ENCODE data around the gene MRPS18A. TPM values are rescaled to one million over a fixed set of nuclear protein-coding genes. Genes with fewer than 3 reads are reported as not detected.

MRPS18A gene
- total RNA-seq, 5 donors from 2014 or later (not counting 1 experiment from before 2014, with no cell fraction given): 22.9 to 34.9 (median 30.6) TPM

DNA sequence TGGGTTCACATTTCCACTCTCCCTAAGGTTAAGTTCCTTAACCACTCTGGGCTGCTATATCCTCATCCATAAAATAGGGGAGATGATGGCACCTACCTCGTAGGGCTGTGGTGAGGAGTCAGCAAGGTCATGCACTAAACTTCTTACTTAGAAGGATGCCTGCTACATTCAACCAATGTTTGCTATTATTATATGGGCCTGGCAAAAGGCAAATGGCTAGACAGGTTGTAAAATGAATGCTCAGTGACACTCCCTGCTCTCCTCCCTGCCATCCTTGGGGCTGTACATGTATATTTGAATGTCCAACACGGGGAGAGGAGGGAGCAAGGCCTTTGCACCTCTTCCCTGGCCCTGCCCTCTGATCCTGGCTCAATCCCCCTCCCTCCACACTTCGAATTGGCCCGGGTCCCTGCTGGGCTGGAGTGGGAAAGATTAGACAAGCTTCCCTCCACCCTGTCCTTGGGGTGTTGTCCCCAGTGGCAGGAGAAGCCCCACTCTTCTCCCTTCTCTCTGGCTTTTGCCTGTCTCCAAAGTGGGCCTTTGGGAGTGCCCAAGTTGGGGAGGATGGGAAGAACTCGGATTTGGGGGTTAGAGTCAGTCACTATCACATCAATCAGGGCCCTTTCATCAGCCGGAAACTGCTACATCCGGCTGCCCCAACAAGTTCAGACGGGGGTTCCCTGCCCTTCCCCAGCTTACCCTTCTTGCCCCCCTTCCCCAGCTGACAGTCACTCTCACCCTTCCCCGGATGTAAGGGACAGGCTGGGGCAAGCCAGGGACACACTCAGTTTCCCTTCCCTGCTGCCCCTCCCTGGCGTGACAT lies 46.1 kb upstream of the MRPS18A start:
- 47% methylated on average over 2 of the region's 10 CpGs for WGBS (ENCODE audit: insufficient coverage)
- Histone ChIP-seq H3K27me3 (replicated peaks in 1 of 2; ENCODE audit: control insufficient read depth in 2 of 2, extremely low read depth in 1 of 2, insufficient read depth in 2 of 2, low read length in 1 of 2) (no peaks in the 10 kb centered on the region), H3K4me3 (ENCODE audit: control insufficient read depth in 1 of 2, extremely low read depth in 1 of 2, low read length in 1 of 2) (no peak overlapping the region), H3K36me3 (ENCODE audit: control insufficient read depth in 2 of 2, extremely low read depth in 1 of 2, insufficient read depth in 1 of 2, low read length in 1 of 2) (no peaks in the 10 kb centered on the region), H3K4me1 (ENCODE audit: control insufficient read depth in 1 of 2, extremely low read depth in 1 of 2, insufficient read depth in 2 of 2, low read length in 2 of 2) (peaks cover 5 to 14% of the 10 kb centered on the region in 2 experiments), H3K9me3 (no peaks in the 10 kb centered on the region), H3K27ac (ENCODE audit: low read length) (peak overlapping the region; percentile 50)
- CTCF ChIA-PET: no interaction called here
- peaks cover 9 to 30% (median 23%) of the 10 kb centered on the region in 3 donors for H3K4me1 Mint-ChIP-seq
- H3K9me3 Mint-ChIP-seq: peaks cover 10 to 19% (median 12%) of the 10 kb centered on the region in 3 donors
- H3K27ac Mint-ChIP-seq: peak overlapping the region; percentile 35 to 52
- POLR2A ChIA-PET: no interaction called here
- H3K4me3 Mint-ChIP-seq: no peak overlapping the region
- H3K27me3 Mint-ChIP-seq: no peaks in the 10 kb centered on the region
- ATAC-seq (replicated peaks in 1 of 4) (peak; percentile 66 to 89 (median 70)), DNase-seq (peak in 19 of 35 experiments; percentile 11 to 69 (median 41))
- H3K36me3 Mint-ChIP-seq: peaks cover 3% of the 10 kb centered on the region

- no peak overlapping the region for H3K4me3 ChIP-seq (ENCODE audit: control insufficient read depth in 1 of 2, extremely low read depth in 1 of 2, low read length in 1 of 2)
- Mint-ChIP-seq H3K27me3 (no peaks in the 10 kb centered on the region), H3K4me3 (peak overlapping the region in 1 of 3 donors; percentile 32), H3K36me3 (peaks cover 3% of the 10 kb centered on the region), H3K27ac (no peak overlapping the region), H3K9me3 (peaks cover 10 to 19% (median 12%) of the 10 kb centered on the region in 3 donors), H3K4me1 (peaks cover 12 to 43% (median 24%) of the 10 kb centered on the region in 3 donors)
- H3K27me3 ChIP-seq (replicated peaks in 1 of 2; ENCODE audit: control insufficient read depth in 2 of 2, extremely low read depth in 1 of 2, insufficient read depth in 2 of 2, low read length in 1 of 2): no peaks in the 10 kb centered on the region
- ChIA-PET CTCF (no interaction called here), POLR2A (no interaction called here)
- peaks cover 7 to 20% of the 10 kb centered on the region in 2 experiments for H3K4me1 ChIP-seq (ENCODE audit: control insufficient read depth in 1 of 2, extremely low read depth in 1 of 2, insufficient read depth in 2 of 2, low read length in 2 of 2)
- DNase-seq: no peak
- no peaks in the 10 kb centered on the region for H3K36me3 ChIP-seq (ENCODE audit: control insufficient read depth in 2 of 2, extremely low read depth in 1 of 2, insufficient read depth in 1 of 2, low read length in 1 of 2)
- H3K27ac ChIP-seq (ENCODE audit: low read length): no peak overlapping the region
- H3K9me3 ChIP-seq: no peaks in the 10 kb centered on the region
- no peak for ATAC-seq (replicated peaks in 1 of 4)
Measured at GRCh38 chr6:43730634-43731033, 43.0 kb upstream of the MRPS18A start.

GRCh38 chr6:43729537-43729936 lies 41.9 kb upstream of the MRPS18A start:
- Histone ChIP-seq H3K4me1 (ENCODE audit: control insufficient read depth in 1 of 2, extremely low read depth in 1 of 2, insufficient read depth in 2 of 2, low read length in 2 of 2) (peaks cover 16 to 27% of the 10 kb centered on the region in 2 experiments), H3K36me3 (ENCODE audit: control insufficient read depth in 2 of 2, extremely low read depth in 1 of 2, insufficient read depth in 1 of 2, low read length in 1 of 2) (no peaks in the 10 kb centered on the region), H3K9me3 (no peaks in the 10 kb centered on the region), H3K27me3 (replicated peaks in 1 of 2; ENCODE audit: control insufficient read depth in 2 of 2, extremely low read depth in 1 of 2, insufficient read depth in 2 of 2, low read length in 1 of 2) (no peaks in the 10 kb centered on the region), H3K4me3 (ENCODE audit: control insufficient read depth in 1 of 2, extremely low read depth in 1 of 2, low read length in 1 of 2) (no peak overlapping the region), H3K27ac (ENCODE audit: low read length) (no peak overlapping the region)
- peaks cover 10 to 19% (median 12%) of the 10 kb centered on the region in 3 donors for H3K9me3 Mint-ChIP-seq
- no peak overlapping the region for H3K27ac Mint-ChIP-seq
- no peak for ATAC-seq (replicated peaks in 1 of 4)
- H3K4me3 Mint-ChIP-seq: no peak overlapping the region
- no peaks in the 10 kb centered on the region for H3K27me3 Mint-ChIP-seq
- ChIA-PET CTCF (no interaction called here), POLR2A (no interaction called here)
- peaks cover 3% of the 10 kb centered on the region for H3K36me3 Mint-ChIP-seq
- no CpG with 5 or more reads among the region's 6 CpGs for WGBS (ENCODE audit: insufficient coverage)
- H3K4me1 Mint-ChIP-seq: peaks cover 23 to 43% (median 28%) of the 10 kb centered on the region in 3 donors
- no peak for DNase-seq

GRCh38 chr6:43728586-43728985 lies 41.0 kb upstream of the MRPS18A start:
- no peaks in the 10 kb centered on the region for H3K9me3 ChIP-seq
- ChIA-PET POLR2A (no interaction called here), CTCF (interaction anchor here in 1 of 2 donors (0.9 kb wide), 1 partner anchor 345 kb away, joined by 3 read pairs; no protein-coding TSS in a partner anchor)
- H3K27ac ChIP-seq (ENCODE audit: low read length): no peak overlapping the region
- H3K36me3 ChIP-seq (ENCODE audit: control insufficient read depth in 2 of 2, extremely low read depth in 1 of 2, insufficient read depth in 1 of 2, low read length in 1 of 2): no peaks in the 10 kb centered on the region
- H3K4me1 ChIP-seq (ENCODE audit: control insufficient read depth in 1 of 2, extremely low read depth in 1 of 2, insufficient read depth in 2 of 2, low read length in 2 of 2): peaks cover 15 to 27% of the 10 kb centered on the region in 2 experiments
- Mint-ChIP-seq H3K27ac (no peak overlapping the region), H3K4me3 (no peak overlapping the region), H3K9me3 (peaks cover 10 to 19% (median 12%) of the 10 kb centered on the region in 3 donors), H3K4me1 (peaks cover 27 to 43% (median 29%) of the 10 kb centered on the region in 3 donors), H3K27me3 (no peaks in the 10 kb centered on the region), H3K36me3 (peaks cover 3% of the 10 kb centered on the region)
- peak in 1 of 35 experiments; percentile 17 for DNase-seq
- WGBS (ENCODE audit: insufficient coverage): no CpG with 5 or more reads among the region's 2 CpGs
- no peak for ATAC-seq (replicated peaks in 1 of 4)
- H3K4me3 ChIP-seq (ENCODE audit: control insufficient read depth in 1 of 2, extremely low read depth in 1 of 2, low read length in 1 of 2): no peak overlapping the region
- no peaks in the 10 kb centered on the region for H3K27me3 ChIP-seq (replicated peaks in 1 of 2; ENCODE audit: control insufficient read depth in 2 of 2, extremely low read depth in 1 of 2, insufficient read depth in 2 of 2, low read length in 1 of 2)

GRCh38 chr6:43727634-43728033 lies 40.0 kb upstream of the MRPS18A start:
- ChIA-PET POLR2A (no interaction called here), CTCF (interaction anchor here in 1 of 2 donors (0.6 to 0.9 kb wide), 2 partner anchors 19 to 346 kb away, joined by 3 read pairs; no protein-coding TSS in a partner anchor)
- H3K4me3 Mint-ChIP-seq: no peak overlapping the region
- no peaks in the 10 kb centered on the region for H3K9me3 ChIP-seq
- no peak overlapping the region for H3K27ac ChIP-seq (ENCODE audit: low read length)
- H3K4me1 Mint-ChIP-seq: peaks cover 22 to 40% (median 24%) of the 10 kb centered on the region in 3 donors
- no peaks in the 10 kb centered on the region for H3K36me3 ChIP-seq (ENCODE audit: control insufficient read depth in 2 of 2, extremely low read depth in 1 of 2, insufficient read depth in 1 of 2, low read length in 1 of 2)
- peaks cover 10 to 19% (median 12%) of the 10 kb centered on the region in 3 donors for H3K9me3 Mint-ChIP-seq
- no peaks in the 10 kb centered on the region for H3K27me3 ChIP-seq (replicated peaks in 1 of 2; ENCODE audit: control insufficient read depth in 2 of 2, extremely low read depth in 1 of 2, insufficient read depth in 2 of 2, low read length in 1 of 2)
- peaks cover 15 to 27% of the 10 kb centered on the region in 2 experiments for H3K4me1 ChIP-seq (ENCODE audit: control insufficient read depth in 1 of 2, extremely low read depth in 1 of 2, insufficient read depth in 2 of 2, low read length in 2 of 2)
- no peak for DNase-seq
- no peak overlapping the region for H3K4me3 ChIP-seq (ENCODE audit: control insufficient read depth in 1 of 2, extremely low read depth in 1 of 2, low read length in 1 of 2)
- no peak overlapping the region for H3K27ac Mint-ChIP-seq
- H3K36me3 Mint-ChIP-seq: peaks cover 3% of the 10 kb centered on the region
- H3K27me3 Mint-ChIP-seq: no peaks in the 10 kb centered on the region
- no peak for ATAC-seq (replicated peaks in 1 of 4)
- WGBS (ENCODE audit: insufficient coverage): 71% methylated on average over 3 of the region's 3 CpGs

- ATAC-seq (replicated peaks in 1 of 4) (peak in 1 of 4 experiments; percentile 4), DNase-seq (peak in 1 of 35 experiments; percentile 18)
- WGBS (ENCODE audit: insufficient coverage): 87% methylated on average over 3 of the region's 7 CpGs
- H3K27ac ChIP-seq (ENCODE audit: low read length): peak overlapping the region; percentile 43
- peaks cover 15 to 27% of the 10 kb centered on the region in 2 experiments for H3K4me1 ChIP-seq (ENCODE audit: control insufficient read depth in 1 of 2, extremely low read depth in 1 of 2, insufficient read depth in 2 of 2, low read length in 2 of 2)
- ChIA-PET CTCF (interaction anchor here in 1 of 2 donors (0.6 to 2.0 kb wide), 5 partner anchors 38 to 353 kb away, joined by 3 to 25 read pairs (median 6); partner anchors contain the start of gene MRPS18A), POLR2A (no interaction called here)
- no peaks in the 10 kb centered on the region for H3K36me3 ChIP-seq (ENCODE audit: control insufficient read depth in 2 of 2, extremely low read depth in 1 of 2, insufficient read depth in 1 of 2, low read length in 1 of 2)
- H3K4me1 Mint-ChIP-seq: peaks cover 22 to 37% (median 24%) of the 10 kb centered on the region in 3 donors
- no peaks in the 10 kb centered on the region for H3K27me3 ChIP-seq (replicated peaks in 1 of 2; ENCODE audit: control insufficient read depth in 2 of 2, extremely low read depth in 1 of 2, insufficient read depth in 2 of 2, low read length in 1 of 2)
- H3K4me3 ChIP-seq (ENCODE audit: control insufficient read depth in 1 of 2, extremely low read depth in 1 of 2, low read length in 1 of 2): no peak overlapping the region
- no peaks in the 10 kb centered on the region for H3K9me3 ChIP-seq
- peak overlapping the region; percentile 40 to 55 for H3K27ac Mint-ChIP-seq
- H3K36me3 Mint-ChIP-seq: peaks cover under 1% of the 10 kb centered on the region
- no peaks in the 10 kb centered on the region for H3K27me3 Mint-ChIP-seq
- H3K4me3 Mint-ChIP-seq: peak overlapping the region in 2 of 3 donors; percentile 39 to 63
- peaks cover 2 to 6% (median 6%) of the 10 kb centered on the region in 3 donors for H3K9me3 Mint-ChIP-seq
Measured at GRCh38 chr6:43725643-43726580, 38.3 kb upstream of the MRPS18A start.
